H1 (cell line): ENCODE data around the gene SLC12A7. TPM values are rescaled to one million over a fixed set of nuclear protein-coding genes. Genes with fewer than 3 reads are reported as not detected.

Experiments used
- CTCF ChIA-PET: fragments of 300-600 bp; sonication (Branson Sonifier 250); formaldehyde crosslinking; loops from one replicate; lab custom pipeline; 2021; ENCODE audit not compliant: partially characterized antibody; lab: Charles Lee
- POLR2A ChIA-PET: fragments of 300-600 bp; sonication (Branson Sonifier 250); formaldehyde crosslinking; loops from one replicate; lab custom pipeline; 2021; ENCODE audit warnings: inconsistent platforms; ENCODE audit not compliant: partially characterized antibody; lab: Charles Lee
- DNase-seq, 2 experiments: peaks; one replicate each; pipeline versions ENCODE4 v3.0.0 to v3.0.0-alpha.2; 2010 to 2022; ENCODE audit warnings: low spot score in 2 of 2, low read depth in 1 of 2, mixed read lengths in 1 of 2
- FAIRE-seq: peaks from 2 replicates; lab custom pipeline; 2011; peaks lifted over from hg19 to GRCh38; lab: Jason Lieb, UNC
- H2AFZ ChIP-seq: 2 replicates; pipeline ENCODE4 v1.8.1; 2012; ENCODE audit warnings: low read length, inconsistent platforms
- H2AK5ac ChIP-seq: 2 replicates; pipeline ENCODE4 v1.6.1; 2013; ENCODE audit warnings: low read depth, low read length
- H2BK120ac ChIP-seq: replicated peaks from 2 replicates; pipeline ENCODE3; 2013; ENCODE audit warnings: low read depth, low read length, inconsistent platforms
- H2BK12ac ChIP-seq: 2 replicates; pipeline ENCODE4 v1.6.1; 2013; ENCODE audit warnings: low read depth, low read length
- H2BK15ac ChIP-seq: 2 replicates; pipeline ENCODE4 v1.6.1; 2013; ENCODE audit warnings: low read length
- H2BK20ac ChIP-seq: 2 replicates; pipeline ENCODE4 v1.6.1; 2013; ENCODE audit warnings: low read length
- H2BK5ac ChIP-seq: 2 replicates; pipeline ENCODE4 v1.6.1; 2013; ENCODE audit warnings: low read depth, low read length
- H3K14ac ChIP-seq: 2 replicates; pipeline ENCODE4 v1.6.1; 2013; ENCODE audit warnings: inconsistent platforms; ENCODE audit not compliant: insufficient read length
- H3K18ac ChIP-seq: 2 replicates; pipeline ENCODE4 v1.6.1; 2013; ENCODE audit warnings: low read length; ENCODE audit errors: extremely low read depth
- H3K23ac ChIP-seq: 2 replicates; pipeline ENCODE4 v1.6.1; 2013; ENCODE audit warnings: inconsistent platforms; ENCODE audit not compliant: insufficient read length
- H3K23me2 ChIP-seq: 2 replicates; pipeline ENCODE4 v1.6.1; 2013; ENCODE audit warnings: low read depth, low read length
- H3K27ac ChIP-seq: 2 replicates; pipeline ENCODE4 v1.6.1; 2011; ENCODE audit warnings: low read depth, low read length, inconsistent platforms
- H3K27me3 ChIP-seq, 4 experiments: replicated peaks in 1 of 4; 1 replicate in 1 of 4; 2 replicates in 3 of 4; pipeline versions ENCODE4 v1.6.1 to v1.8.1; 2011 to 2013; ENCODE audit warnings: low read length in 3 of 4, mild to moderate bottlenecking in 3 of 4, inconsistent platforms in 2 of 4, mixed read lengths in 2 of 4, moderate library complexity in 1 of 4; ENCODE audit not compliant: control insufficient read depth in 3 of 4, insufficient read depth in 3 of 4; ENCODE audit errors: extremely low read depth in 1 of 4
- H3K36me3 ChIP-seq, 4 experiments: 2 replicates each; pipeline versions ENCODE4 v1.6.1 to v1.8.1; 2011 to 2013; ENCODE audit warnings: mild to moderate bottlenecking in 4 of 4, low read length in 3 of 4, moderate library complexity in 2 of 4, control low read depth in 1 of 4, inconsistent platforms in 1 of 4; ENCODE audit not compliant: insufficient read depth in 4 of 4, control insufficient read depth in 2 of 4
- H3K4ac ChIP-seq: replicated peaks from 2 replicates; pipeline ENCODE3; 2013; ENCODE audit warnings: low read length, low read depth, mixed read lengths, inconsistent platforms; ENCODE audit not compliant: insufficient read length
- H3K4me1 ChIP-seq, 4 experiments: replicated peaks in 1 of 4; 1 replicate in 1 of 4; 2 replicates in 3 of 4; pipeline versions ENCODE4 v1.6.1 to v1.8.1; 2011 to 2013; ENCODE audit warnings: low read length in 3 of 4, inconsistent platforms in 2 of 4, mixed read lengths in 1 of 4; ENCODE audit not compliant: insufficient read depth in 4 of 4, control insufficient read depth in 3 of 4
- H3K4me2 ChIP-seq, 2 experiments: 2 replicates each; pipeline versions ENCODE4 v1.6.1 to v1.8.1; 2011 to 2013; ENCODE audit warnings: low read depth in 2 of 2, low read length in 2 of 2, control low read depth in 1 of 2, inconsistent platforms in 1 of 2, mild to moderate bottlenecking in 1 of 2; ENCODE audit not compliant: insufficient read depth in 1 of 2
- H3K4me3 ChIP-seq, 4 experiments: fragments of 200-600, 300-600 bp in 1 of 4; sonication (generic), shearing (Covaris generic), sonication (Bioruptor Twin) in 1 of 4; 2 replicates each; pipeline versions ENCODE4 v1.5.1 to v1.8.1; 2011 to 2016; ENCODE audit warnings: low read length in 4 of 4, low read depth in 3 of 4, control low read depth in 2 of 4, inconsistent platforms in 2 of 4, mild to moderate bottlenecking in 2 of 4, mixed read lengths in 1 of 4, moderate library complexity in 1 of 4; ENCODE audit not compliant: insufficient read depth in 2 of 4; ENCODE audit errors: extremely low read depth in 1 of 4
- H3K56ac ChIP-seq: replicated peaks from 2 replicates; pipeline ENCODE3; 2013; ENCODE audit warnings: low read depth, mild to moderate bottlenecking, mixed read lengths, low read length, inconsistent platforms; ENCODE audit not compliant: insufficient read length
- H3K79me1 ChIP-seq: 2 replicates; pipeline ENCODE4 v1.6.1; 2013; ENCODE audit warnings: low read depth, low read length, control low read depth
- H3K79me2 ChIP-seq, 2 experiments: 2 replicates each; pipeline versions ENCODE4 v1.6.1 to v1.8.1; 2012 to 2013; ENCODE audit warnings: low read length in 2 of 2, mild to moderate bottlenecking in 2 of 2, inconsistent platforms in 1 of 2; ENCODE audit not compliant: insufficient read depth in 2 of 2, control insufficient read depth in 1 of 2
- H3K9ac ChIP-seq, 4 experiments: replicated peaks in 1 of 4; 1 replicate in 1 of 4; 2 replicates in 3 of 4; pipeline versions ENCODE4 v1.6.1 to v1.8.1; 2011 to 2013; ENCODE audit warnings: low read depth in 3 of 4, low read length in 3 of 4, control low read depth in 2 of 4, mild to moderate bottlenecking in 2 of 4, moderate library complexity in 2 of 4, inconsistent platforms in 1 of 4; ENCODE audit errors: extremely low read depth in 1 of 4
- H3K9me3 ChIP-seq, 2 experiments: 2 replicates each; pipeline versions ENCODE4 v1.6.1 to v1.8.1; 2012 to 2013; ENCODE audit warnings: mild to moderate bottlenecking in 2 of 2, moderate library complexity in 2 of 2, control low read depth in 1 of 2, inconsistent platforms in 1 of 2, low read depth in 1 of 2, low read length in 1 of 2, mixed read lengths in 1 of 2; ENCODE audit not compliant: insufficient read depth in 2 of 2
- H4K20me1 ChIP-seq, 2 experiments: replicated peaks in 1 of 2; 2 replicates each; pipeline versions ENCODE3 to v1.8.1; 2011 to 2013; ENCODE audit warnings: inconsistent platforms in 2 of 2, low read length in 2 of 2, mild to moderate bottlenecking in 1 of 2; ENCODE audit not compliant: insufficient read depth in 2 of 2, control insufficient read depth in 1 of 2
- H4K5ac ChIP-seq: 2 replicates; pipeline ENCODE4 v1.6.1; 2013; ENCODE audit warnings: low read length, low read depth, mixed read lengths, inconsistent platforms; ENCODE audit not compliant: insufficient read length
- H4K8ac ChIP-seq: 2 replicates; pipeline ENCODE4 v1.8.0; 2013; ENCODE audit warnings: mild to moderate bottlenecking, moderate library complexity, low read length, inconsistent platforms; ENCODE audit not compliant: insufficient read depth; ENCODE audit errors: extremely low read depth
- H4K91ac ChIP-seq: replicated peaks from 2 replicates; pipeline ENCODE3; 2013; ENCODE audit warnings: low read length, mixed read lengths, inconsistent platforms; ENCODE audit not compliant: insufficient read length
- CREB1 ChIP-seq: IDR thresholded peaks from 2 replicates; pipeline ENCODE4 v1.6.1; 2012; ENCODE audit warnings: inconsistent platforms
- EGR1 ChIP-seq: IDR thresholded peaks from 2 replicates; pipeline ENCODE4 v1.6.1; 2011; ENCODE audit warnings: low read depth, low read length, borderline replicate concordance
- EZH2 ChIP-seq: fragments of 200-600 bp; sonication (generic); IDR thresholded peaks from 2 replicates; pipeline ENCODE4 v1.7.1; 2012; ENCODE audit warnings: low read depth, mild to moderate bottlenecking, moderate library complexity, low read length, inconsistent platforms; ENCODE audit not compliant: severe bottlenecking
- KDM4A ChIP-seq: IDR thresholded peaks from one replicate; pipeline ENCODE4 v1.7.1; 2012; ENCODE audit warnings: low read depth, mild to moderate bottlenecking, moderate library complexity, low read length, inconsistent platforms; ENCODE audit not compliant: severe bottlenecking
- KDM5A ChIP-seq: fragments of 200-600 bp; IDR thresholded peaks from 2 replicates; pipeline ENCODE4 v1.7.1; 2012; ENCODE audit warnings: mild to moderate bottlenecking, low read length, inconsistent platforms, mixed read lengths
- POLR2A ChIP-seq, 2 experiments: IDR thresholded peaks; 1 replicate in 1 of 2; 2 replicates in 1 of 2; pipeline ENCODE4 v1.6.1; 2011; ENCODE audit warnings: low read depth in 2 of 2, low read length in 2 of 2, mild to moderate bottlenecking in 2 of 2; ENCODE audit errors: control extremely low read depth in 1 of 2
- SIN3A ChIP-seq, 2 experiments: IDR thresholded peaks in 1 of 2; conservative IDR thresholded peaks in 1 of 2; 2 replicates each; pipeline ENCODE4 v1.6.1; 2011 to 2012; ENCODE audit warnings: low read length in 2 of 2, improper control_type of control experiment in 1 of 2, low read depth in 1 of 2, mild to moderate bottlenecking in 1 of 2
- SP4 ChIP-seq: IDR thresholded peaks from 2 replicates; pipeline ENCODE4 v1.6.1; 2012; ENCODE audit warnings: low read length, inconsistent platforms
- TBP ChIP-seq: IDR thresholded peaks from 2 replicates; pipeline ENCODE4 v1.6.1; 2011; ENCODE audit warnings: low read depth, low read length, improper control_type of control experiment
- USF2 ChIP-seq: IDR thresholded peaks from 2 replicates; pipeline ENCODE4 v1.6.1; 2011; ENCODE audit warnings: low read length, improper control_type of control experiment
- WGBS, 2 experiments: shearing (Covaris generic) in 1 of 2; methylation state at CpG; one replicate each; pipeline versions ENCODE4 v1.1.6 to v1.1.7; 2013 to 2015; ENCODE audit warnings: low lambda C conversion rate in 2 of 2, mixed read lengths in 2 of 2, inconsistent platforms in 1 of 2, low coverage in 1 of 2, missing lambda C conversion rate in 1 of 2; ENCODE audit not compliant: insufficient replicate concordance in 2 of 2, insufficient coverage in 1 of 2, insufficient read length in 1 of 2; ENCODE audit errors: extremely low coverage in 1 of 2, missing lambda C conversion rate in 1 of 2; 5-methylcytosine and 5-hydroxymethylcytosine counted together
- polyA plus RNA-seq, 7 experiments: library from polyadenylated mRNA; depleted of rRNA in 3 of 7; stranded (reverse) in 5 of 7; unstranded in 2 of 7; fragments of >200 nt in 5 of 7; fragments of 200-250 nt in 2 of 7; gene quantifications; 1 replicate in 5 of 7; 2 replicates in 1 of 7; 4 replicates in 1 of 7; pipeline versions ENCODE4 v1.2.1 to v1.2.3, GENCODE V29; 2011 to 2013; ENCODE audit warnings: missing spikeins in 2 of 7, mixed read lengths in 2 of 7
- total RNA-seq: library from RNA; stranded (reverse); fragmentation: NEBNext Ultra II Directional; extraction: Animal tissue kit (Norgen Biotek cat#: 25700); gene quantifications from 2 replicates; pipeline ENCODE4 v1.2.1, GENCODE V29; 2021

The SLC12A7 gene
- total and polyA plus RNA-seq, 2 of the 8 experiments (the other 6 are each of a cell fraction or from before 2014, with no cell fraction given) = 23.5 to 39.7 TPM

- no peak overlapping the region for H3K56ac ChIP-seq
- no peak overlapping the region for H2AFZ ChIP-seq
- H2BK15ac ChIP-seq = no peak overlapping the region
- H3K14ac ChIP-seq = no peak overlapping the region
- no peaks in the 10 kb centered on the region for H3K36me3 ChIP-seq
- CTCF ChIA-PET = interaction anchor here (0.8 to 3.4 kb wide), 11 partner anchors 10 to 209 kb away, joined by 3 to 14 read pairs (median 4); no protein-coding TSS in a partner anchor
- no peak overlapping the region for H4K8ac ChIP-seq
- H3K27ac ChIP-seq = no peak overlapping the region
- no peaks in the 10 kb centered on the region for H3K9me3 ChIP-seq
- no peaks in the 10 kb centered on the region for H3K79me2 ChIP-seq
- POLR2A ChIA-PET = interaction anchor here (1.8 to 5.4 kb wide), 2 partner anchors 15 to 20 kb away, joined by 5 to 22 read pairs; no protein-coding TSS in a partner anchor
- H3K79me1 ChIP-seq = no peaks in the 10 kb centered on the region
- H3K23ac ChIP-seq = no peak overlapping the region
- WGBS, 2 experiments = 82% methylated on average over 9 of the region's 9 CpGs; no CpG with 5 or more reads in 1 of the 2 experiments
- DNase-seq (no peak), FAIRE-seq (no peak)
- H2BK12ac ChIP-seq = no peak overlapping the region
- no peak overlapping the region for H2AK5ac ChIP-seq
- no peaks in the 10 kb centered on the region for H3K23me2 ChIP-seq
- H4K5ac ChIP-seq = no peak overlapping the region
- H3K4ac ChIP-seq = no peak overlapping the region
- H4K20me1 ChIP-seq = no peaks in the 10 kb centered on the region
- no peak overlapping the region for H2BK120ac ChIP-seq
- H3K9ac ChIP-seq = no peak overlapping the region
- H3K4me2 ChIP-seq = no peak overlapping the region
- H2BK5ac ChIP-seq = no peak overlapping the region; the same call in 1 of the 2 replicates
- H3K18ac ChIP-seq = no peak overlapping the region
- TF ChIP-seq KDM4A (no peak), EZH2 (no peak), KDM5A (no peak), CREB1 (no peak), TBP (no peak), USF2 (no peak), SIN3A (conservative IDR thresholded peaks at IDR 0.05 in 1 of 2, IDR thresholded peaks at IDR 0.05 in 1 of 2; ENCODE audit: low read depth in 1 of 2, low read length in 2 of 2) (no peak), EGR1 (no peak), SP4 (no peak), POLR2A (IDR thresholded peaks at IDR 0.05; ENCODE audit: control extremely low read depth in 1 of 2, low read depth in 2 of 2, low read length in 2 of 2) (no peak)
- TF ChIP-seq, all 59 proteins: peak for 0
- H3K4me3 ChIP-seq = no peak overlapping the region
- no peaks in the 10 kb centered on the region for H3K27me3 ChIP-seq
- peaks cover 0 to 12% (median under 1%) of the 10 kb centered on the region in 4 experiments; a peak in 3 of 7 replicates for H3K4me1 ChIP-seq
- H4K91ac ChIP-seq = no peak overlapping the region
- H2BK20ac ChIP-seq = no peak overlapping the region
Observed at GRCh38 chr5:1133108-1133507, 21.2 kb upstream of the SLC12A7 start.
